OCI-LY7 (cell line): ENCODE results near the gene ZNF836.

ENCODE experiments used
- CTCF ChIP-seq: fragments of 200-600 bp; sonication (generic); conservative IDR thresholded peaks from 2 replicates; pipeline ENCODE4 v1.5.1; 2014; ENCODE audit warnings: mild to moderate bottlenecking, antibody characterized with exemption, low read length, moderate library complexity, mixed read lengths
- EZH2phosphoT487 ChIP-seq: fragments of 200-600 bp; sonication (generic); IDR thresholded peaks from 2 replicates; pipeline ENCODE4 v1.6.1; 2018; ENCODE audit warnings: low read depth, borderline replicate concordance, mild to moderate bottlenecking, mixed run types, antibody characterized with exemption, low read length, moderate library complexity, mixed read lengths

- no peak for TF ChIP-seq CTCF
- TF ChIP-seq EZH2phosphoT487: no peak
Observed at GRCh38 chr19:52214241-52214640, 42.8 kb upstream of the ZNF836 start.
